Spleen (tissue), 7 donors: ENCODE results near the gene GPR50.

Experiments used
- CTCF ChIP-seq, 11 experiments: fragments of 200-600 bp in 7 of 11; fragments of 450-650 bp in 4 of 11; sonication (generic) in 4 of 11; IDR thresholded peaks in 8 of 11; conservative IDR thresholded peaks in 3 of 11; 1 replicate in 7 of 11; 2 replicates in 4 of 11; pipeline versions ENCODE4 v1.4.0 to v1.8.0; 2016 to 2021; ENCODE audit warnings: antibody characterized with exemption in 11 of 11, inconsistent platforms in 4 of 11, mild to moderate bottlenecking in 1 of 11
- POLR2A ChIP-seq, 3 donors: fragments of 450-650 bp; IDR thresholded peaks; one replicate each; pipeline ENCODE4 v1.5.1; 2017; ENCODE audit warnings: antibody characterized with exemption in 3 of 3, mild to moderate bottlenecking in 1 of 3
- POLR2AphosphoS5 ChIP-seq, 3 donors: sonication (generic); formaldehyde crosslinking; IDR thresholded peaks; one replicate each; pipeline ENCODE4 v1.5.1; 2017; ENCODE audit warnings: antibody characterized with exemption in 3 of 3
- donor health status: DM: no; HTN: no; CAD: no; lungs with moderate emphysema.
- donor health status: DM: no; HTN: no; CAD: no.
- donor health status: DM: no; HTN: no; CAD: no.

GRCh38 chrX:151206871-151207270, 30.5 kb downstream of the GPR50 start:
- TF ChIP-seq CTCF (IDR thresholded peaks at IDR 0.05 in 8 of 11, conservative IDR thresholded peaks at IDR 0.05 in 3 of 11) (no peak), POLR2A (IDR thresholded peaks at IDR 0.05) (no peak), POLR2AphosphoS5 (IDR thresholded peaks at IDR 0.05) (no peak)
